Spleen (tissue), 7 donors: Measurements from ENCODE around the gene ARFGEF2.

Source experiments
- CTCF ChIP-seq, 11 experiments: fragments of 200-600 bp in 7 of 11; fragments of 450-650 bp in 4 of 11; sonication (generic) in 4 of 11; IDR thresholded peaks in 8 of 11; conservative IDR thresholded peaks in 3 of 11; 1 replicate in 7 of 11; 2 replicates in 4 of 11; pipeline versions ENCODE4 v1.4.0 to v1.8.0; 2016 to 2021; ENCODE audit warnings: antibody characterized with exemption in 11 of 11, inconsistent platforms in 4 of 11, mild to moderate bottlenecking in 1 of 11
- POLR2A ChIP-seq, 3 donors: fragments of 450-650 bp; IDR thresholded peaks; one replicate each; pipeline ENCODE4 v1.5.1; 2017; ENCODE audit warnings: antibody characterized with exemption in 3 of 3, mild to moderate bottlenecking in 1 of 3
- POLR2AphosphoS5 ChIP-seq, 3 donors: sonication (generic); formaldehyde crosslinking; IDR thresholded peaks; one replicate each; pipeline ENCODE4 v1.5.1; 2017; ENCODE audit warnings: antibody characterized with exemption in 3 of 3
- donor health status: DM: no; HTN: no; CAD: no; lungs with moderate emphysema.
- donor health status: DM: no; HTN: no; CAD: no.
- donor health status: DM: no; HTN: no; CAD: no.

DNA sequence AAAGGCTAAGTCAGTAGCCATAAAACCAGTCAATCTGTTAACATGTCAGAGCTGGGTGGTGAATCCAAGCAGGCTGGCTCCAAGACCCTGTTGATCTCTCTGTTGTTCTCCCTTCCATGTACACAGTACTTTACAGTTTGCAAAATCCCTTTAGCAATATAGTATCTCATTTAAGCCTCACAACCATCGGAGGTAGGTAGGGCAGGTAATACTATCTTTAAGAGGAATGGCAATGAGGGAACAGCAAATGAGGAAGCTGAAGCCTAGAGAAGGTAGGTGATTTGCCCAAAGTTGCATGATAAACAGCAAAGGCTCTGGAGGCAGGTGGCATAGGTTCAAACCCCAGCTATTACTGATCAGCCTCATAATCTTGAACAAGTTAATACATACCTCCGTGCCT, 34.7 kb upstream of the ARFGEF2 start:
- TF ChIP-seq POLR2A (IDR thresholded peaks at IDR 0.05) (no peak), CTCF (IDR thresholded peaks at IDR 0.05 in 8 of 11, conservative IDR thresholded peaks at IDR 0.05 in 3 of 11) (no peak), POLR2AphosphoS5 (IDR thresholded peaks at IDR 0.05) (no peak)
